Endodermal cell (in vitro differentiated cells): ENCODE measurements around the gene DUSP23. TPM values are rescaled to one million over a fixed set of nuclear protein-coding genes. Genes with fewer than 3 reads are reported as not detected.

Source experiments
- DNase-seq: peaks from one replicate; pipeline ENCODE4 v3.0.0-alpha.2; 2017
- H3K27ac ChIP-seq: 2 replicates; pipeline ENCODE4 v1.5.1; 2013; ENCODE audit warnings: mild to moderate bottlenecking, low read depth, low read length, moderate library complexity
- H3K27me3 ChIP-seq: 2 replicates; pipeline ENCODE4 v1.6.1; 2013; ENCODE audit warnings: mild to moderate bottlenecking, low read length, moderate library complexity; ENCODE audit not compliant: insufficient read depth, control insufficient read depth, poor library complexity, severe bottlenecking
- H3K36me3 ChIP-seq: 2 replicates; pipeline ENCODE4 v1.7.0; 2013; ENCODE audit warnings: mild to moderate bottlenecking, low read length, moderate library complexity; ENCODE audit not compliant: control insufficient read depth, insufficient read depth
- H3K4me1 ChIP-seq: one replicate; pipeline ENCODE4 v1.7.0; 2013; ENCODE audit warnings: low read length; ENCODE audit not compliant: control insufficient read depth, insufficient read depth
- H3K4me3 ChIP-seq: 2 replicates; pipeline ENCODE4 v1.5.1; 2013; ENCODE audit warnings: mild to moderate bottlenecking, low read length, moderate library complexity
- H3K9ac ChIP-seq: 2 replicates; pipeline ENCODE4 v1.6.1; 2013; ENCODE audit warnings: mild to moderate bottlenecking, low read length, moderate library complexity; ENCODE audit not compliant: poor library complexity, severe bottlenecking; ENCODE audit errors: extremely low read depth
- H3K9me3 ChIP-seq: 2 replicates; pipeline ENCODE4 v1.6.1; 2013; ENCODE audit warnings: mild to moderate bottlenecking, low read length, moderate library complexity; ENCODE audit not compliant: control insufficient read depth
- H3K27ac Mint-ChIP-seq: 2 replicates; pipeline ENCODE4 v1.8.0; 2020; ENCODE audit warnings: mixed read lengths
- H3K27me3 Mint-ChIP-seq: 2 replicates; pipeline ENCODE4 v1.8.0; 2021; ENCODE audit warnings: mild to moderate bottlenecking, mixed read lengths; ENCODE audit not compliant: insufficient read depth
- H3K36me3 Mint-ChIP-seq: 2 replicates; pipeline ENCODE4 v1.8.0; 2020; ENCODE audit warnings: low read depth, mixed read lengths
- H3K4me1 Mint-ChIP-seq: 2 replicates; pipeline ENCODE4 v1.8.0; 2020; ENCODE audit warnings: mixed read lengths
- H3K4me3 Mint-ChIP-seq: 2 replicates; pipeline ENCODE4 v1.8.0; 2020; ENCODE audit warnings: mild to moderate bottlenecking, moderate library complexity, mixed read lengths
- H3K9me3 Mint-ChIP-seq: 2 replicates; pipeline ENCODE4 v1.8.0; 2020; ENCODE audit warnings: mild to moderate bottlenecking, mixed read lengths
- CTCF ChIP-seq: fragments of 200-600 bp; sonication (generic); conservative IDR thresholded peaks from 2 replicates; pipeline ENCODE4 v1.5.0; 2021; ENCODE audit warnings: antibody characterized with exemption, mild to moderate bottlenecking
- WGBS, 2 experiments: methylation state at CpG; one replicate each; pipeline versions ENCODE4 v1.1.5 to v1.1.7; 2013; ENCODE audit warnings: missing lambda C conversion rate in 2 of 2, mixed read lengths in 1 of 2; ENCODE audit not compliant: insufficient coverage in 1 of 2, insufficient read length in 1 of 2; 5-methylcytosine and 5-hydroxymethylcytosine counted together
- total RNA-seq, 2 donors: library from RNA; stranded (reverse); fragmentation: NEBNext Ultra II Directional in 1 of 2; extraction: Animal tissue kit (Norgen Biotek cat#: 25700) in 1 of 2; gene quantifications; 2 replicates in 1 of 2; 3 replicates in 1 of 2; pipeline ENCODE4 v1.2.1, GENCODE V29; 2021

DUSP23 gene
- total RNA-seq, 2 donors from 2014 or later = 28.8 to 32.3 TPM

- H3K4me3 Mint-ChIP-seq = no peak overlapping the region
- H3K4me1 ChIP-seq = no peaks in the 10 kb centered on the region
- H3K27me3 ChIP-seq = no peaks in the 10 kb centered on the region
- no peaks in the 10 kb centered on the region for H3K9me3 ChIP-seq
- no peak for TF ChIP-seq CTCF
- H3K27ac Mint-ChIP-seq = no peak overlapping the region
- peaks cover 10% of the 10 kb centered on the region for H3K4me1 Mint-ChIP-seq
- WGBS, 2 experiments = 93 to 94% methylated on average over 2 to 3 of the region's 4 CpGs
- DNase-seq = no peak
- no peak overlapping the region for H3K4me3 ChIP-seq
- no peak overlapping the region for H3K9ac ChIP-seq
- no peaks in the 10 kb centered on the region for H3K36me3 ChIP-seq
- H3K36me3 Mint-ChIP-seq = peaks cover 8% of the 10 kb centered on the region
- H3K27me3 Mint-ChIP-seq = peaks cover 9% of the 10 kb centered on the region
- H3K9me3 Mint-ChIP-seq = no peaks in the 10 kb centered on the region
- no peak overlapping the region for H3K27ac ChIP-seq
Measured at GRCh38 chr1:159778266-159778665, 2.5 kb upstream of the DUSP23 start.

GRCh38 chr1:159779403-159779851, 1.3 kb upstream of the DUSP23 start:
- Mint-ChIP-seq H3K4me1 (peaks cover 16% of the 10 kb centered on the region), H3K9me3 (no peaks in the 10 kb centered on the region), H3K36me3 (peaks cover 8% of the 10 kb centered on the region), H3K27me3 (peaks cover 9% of the 10 kb centered on the region), H3K4me3 (no peak overlapping the region), H3K27ac (no peak overlapping the region)
- no peaks in the 10 kb centered on the region for H3K36me3 ChIP-seq
- H3K4me3 ChIP-seq = no peak overlapping the region
- no peak for TF ChIP-seq CTCF
- H3K27ac ChIP-seq = no peak overlapping the region
- no peaks in the 10 kb centered on the region for H3K27me3 ChIP-seq
- no peaks in the 10 kb centered on the region for H3K4me1 ChIP-seq
- DNase-seq = no peak
- H3K9me3 ChIP-seq = no peaks in the 10 kb centered on the region
- 90% methylated on average over 2 of the region's 2 CpGs; no CpG with 5 or more reads in 1 of the 2 experiments for WGBS, 2 experiments
- no peak overlapping the region for H3K9ac ChIP-seq

- DNase-seq = no peak
- H3K4me3 Mint-ChIP-seq = peak overlapping the region; percentile 66
- no peak overlapping the region for H3K27ac ChIP-seq
- H3K27me3 ChIP-seq = no peaks in the 10 kb centered on the region
- no peak overlapping the region for H3K4me3 ChIP-seq
- H3K9me3 Mint-ChIP-seq = no peaks in the 10 kb centered on the region
- H3K4me1 ChIP-seq = no peaks in the 10 kb centered on the region
- TF ChIP-seq CTCF = no peak
- H3K27me3 Mint-ChIP-seq = peaks cover 9% of the 10 kb centered on the region
- no peak overlapping the region for H3K9ac ChIP-seq
- H3K27ac Mint-ChIP-seq = no peak overlapping the region
- no peaks in the 10 kb centered on the region for H3K9me3 ChIP-seq
- no peaks in the 10 kb centered on the region for H3K36me3 ChIP-seq
- 95 to 100% methylated on average over 4 to 11 of the region's 12 CpGs for WGBS, 2 experiments
- peaks cover 16% of the 10 kb centered on the region for H3K4me1 Mint-ChIP-seq
- peaks cover 8% of the 10 kb centered on the region for H3K36me3 Mint-ChIP-seq
Measured at GRCh38 chr1:159781992-159782391, 1.2 kb downstream of the DUSP23 start.
